ENCODE results near the gene ST6GALNAC1. TPM values are rescaled to one million over a fixed set of nuclear protein-coding genes. Genes with fewer than 3 reads are reported as not detected.

The ST6GALNAC1 gene
- total and polyA plus RNA-seq, 2 of the 4 experiments (the other 2 are of a cell fraction) = not detected

GRCh38 chr17:76577876-76578275, 65.7 kb downstream of the ST6GALNAC1 start:
- Histone ChIP-seq H3K9me3 (ENCODE audit: control insufficient read depth, insufficient read depth, low read length) (no peaks in the 10 kb centered on the region), H3K23ac (ENCODE audit: low read depth, low read length) (no peak overlapping the region), H2AFZ (replicated peaks; ENCODE audit: low read length, poor library complexity) (peak overlapping the region; percentile 32), H4K91ac (ENCODE audit: insufficient read depth, low read depth, low read length) (no peak overlapping the region), H3K27me3 (ENCODE audit: control insufficient read depth, insufficient read depth, low read length) (no peaks in the 10 kb centered on the region), H2BK120ac (ENCODE audit: low read depth, low read length) (no peak overlapping the region), H4K5ac (ENCODE audit: low read depth, low read length) (no peak overlapping the region), H3K79me1 (ENCODE audit: low read depth in 1 of 2, low read length in 2 of 2) (no peaks in the 10 kb centered on the region), H3K4me3 (ENCODE audit: insufficient read depth, low read depth, low read length) (no peak overlapping the region), H3K56ac (ENCODE audit: extremely low read depth, insufficient read depth, low read length) (no peak overlapping the region), H3K36me3 (ENCODE audit: control insufficient read depth, insufficient read depth, low read length) (no peaks in the 10 kb centered on the region), H3K14ac (replicated peaks; ENCODE audit: low read depth, low read length) (no peak overlapping the region), H2BK5ac (ENCODE audit: low read depth, low read length, poor library complexity, severe bottlenecking) (no peak overlapping the region), H2AK5ac (ENCODE audit: low read depth, low read length) (no peak overlapping the region; the same call in 1 of the 2 replicates), H3K4me1 (ENCODE audit: control insufficient read depth, insufficient read depth, low read length) (peaks cover 2% of the 10 kb centered on the region; the same call in 1 of the 2 replicates), H2BK20ac (ENCODE audit: low read depth, low read length) (no peak overlapping the region), H4K20me1 (ENCODE audit: insufficient read depth, low read length) (no peaks in the 10 kb centered on the region), H2BK15ac (ENCODE audit: low read depth, low read length) (no peak overlapping the region), H3K4ac (ENCODE audit: low read depth, low read length) (no peak overlapping the region), H4K8ac (ENCODE audit: low read depth in 2 of 2, low read length in 2 of 2) (no peak overlapping the region), H3K27ac (ENCODE audit: insufficient read depth, low read length) (no peak overlapping the region), H2AK9ac (replicated peaks; ENCODE audit: low read depth, low read length, poor library complexity) (peak overlapping the region; percentile 72), H3K18ac (ENCODE audit: low read depth, low read length) (no peak overlapping the region), H3K4me2 (ENCODE audit: low read depth, low read length) (no peak overlapping the region), H3K9ac (ENCODE audit: low read depth, low read length) (no peak overlapping the region), H3K9me1 (ENCODE audit: insufficient read depth, low read length) (peaks cover 3% of the 10 kb centered on the region; the same call in 1 of the 2 replicates)
- TF ChIP-seq CEBPB (IDR thresholded peaks at IDR 0.05; ENCODE audit: low read depth, low read length) (no peak), POLR2A (IDR thresholded peaks at IDR 0.05; ENCODE audit: low read depth, low read length) (no peak), CTCF (conservative IDR thresholded peaks at IDR 0.05; ENCODE audit: low read depth, low read length) (no peak), FOS (IDR thresholded peaks at IDR 0.05; ENCODE audit: low read depth, low read length) (no peak), CHD1 (IDR thresholded peaks at IDR 0.05; ENCODE audit: low read depth, low read length) (no peak), MXI1 (IDR thresholded peaks at IDR 0.05; ENCODE audit: borderline replicate concordance, low read depth, low read length) (no peak), RAD21 (IDR thresholded peaks at IDR 0.05; ENCODE audit: low read length) (no peak), SMC3 (IDR thresholded peaks at IDR 0.05; ENCODE audit: low read depth, low read length) (no peak), RFX5 (IDR thresholded peaks at IDR 0.05; ENCODE audit: low read depth, low read length) (no peak), NFE2L2 (IDR thresholded peaks at IDR 0.05; ENCODE audit: low read depth, low read length) (no peak), RCOR1 (IDR thresholded peaks at IDR 0.05; ENCODE audit: insufficient replicate concordance, low read length) (no peak), MAZ (IDR thresholded peaks at IDR 0.05; ENCODE audit: borderline replicate concordance, low read depth, low read length) (no peak), MAFK (IDR thresholded peaks at IDR 0.05; ENCODE audit: low read depth, low read length) (no peak)
- TF ChIP-seq, protein P1, sequence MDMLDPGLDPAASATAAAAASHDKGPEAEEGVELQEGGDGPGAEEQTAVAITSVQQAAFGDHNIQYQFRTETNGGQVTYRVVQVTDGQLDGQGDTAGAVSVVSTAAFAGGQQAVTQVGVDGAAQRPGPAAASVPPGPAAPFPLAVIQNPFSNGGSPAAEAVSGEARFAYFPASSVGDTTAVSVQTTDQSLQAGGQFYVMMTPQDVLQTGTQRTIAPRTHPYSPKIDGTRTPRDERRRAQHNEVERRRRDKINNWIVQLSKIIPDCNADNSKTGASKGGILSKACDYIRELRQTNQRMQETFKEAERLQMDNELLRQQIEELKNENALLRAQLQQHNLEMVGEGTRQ (IDR thresholded peaks at IDR 0.05; ENCODE audit: low read depth, low read length) = no peak
- TF ChIP-seq, protein P2, sequence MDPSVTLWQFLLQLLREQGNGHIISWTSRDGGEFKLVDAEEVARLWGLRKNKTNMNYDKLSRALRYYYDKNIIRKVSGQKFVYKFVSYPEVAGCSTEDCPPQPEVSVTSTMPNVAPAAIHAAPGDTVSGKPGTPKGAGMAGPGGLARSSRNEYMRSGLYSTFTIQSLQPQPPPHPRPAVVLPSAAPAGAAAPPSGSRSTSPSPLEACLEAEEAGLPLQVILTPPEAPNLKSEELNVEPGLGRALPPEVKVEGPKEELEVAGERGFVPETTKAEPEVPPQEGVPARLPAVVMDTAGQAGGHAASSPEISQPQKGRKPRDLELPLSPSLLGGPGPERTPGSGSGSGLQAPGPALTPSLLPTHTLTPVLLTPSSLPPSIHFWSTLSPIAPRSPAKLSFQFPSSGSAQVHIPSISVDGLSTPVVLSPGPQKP (IDR thresholded peaks at IDR 0.05; ENCODE audit: borderline replicate concordance, low read depth, low read length) = no peak
- dilution Hi-C loops (cut with HindIII; ENCODE audit: low sequenced_read_pairs, unreplicated experiment) (no loop called here), in situ Hi-C loops (cut with MboI; ENCODE audit: low sequenced_read_pairs) (no loop called here), intact Hi-C loops (cut with micrococcal nuclease) (no loop called here)
- WGBS, 2 experiments (ENCODE audit: extremely low coverage in 2 of 2, insufficient read length in 1 of 2) = 83% methylated on average over 3 of the region's 7 CpGs; no CpG with 5 or more reads in 1 of the 2 experiments
- no peak for ATAC-seq (ENCODE audit: low read depth)
- ChIA-PET POLR2A (ENCODE audit: unreplicated experiment) (interaction anchor here (0.5 kb wide), 1 partner anchor 9 kb away, joined by 6 read pairs; a partner anchor contains a TSS), CTCF (no interaction called here)
- no peak for DNase-seq
- BruUV-seq (replicated peaks) = no TSS peak
